Stimulated activated CD8-positive, alpha-beta memory T cell treated with anti-CD3 and anti-CD28 coated beads, Interleukin-12 subunit alpha, Interleukin-12 subunit beta, amount 100 ng/mL, for 4 hours (primary cell): ENCODE results near the gene ACOT13.
"Not testable (repeated sequence)": the region's sequence is repeated elsewhere in the genome, so short reads cannot be mapped to it uniquely, and the experiment has no call there.

ENCODE experiments used
- DNase-seq: peaks from one replicate; pipeline ENCODE4 v3.0.0-alpha.2; 2020; ENCODE audit warnings: low read depth

Gene ACOT13

GRCh38 chr6:24662236-24662635 lies 4.6 kb upstream of the ACOT13 start:
- no peak for DNase-seq

- DNase-seq: no peak
These were observed 3.7 kb upstream of the ACOT13 start for GRCh38 chr6:24663189-24663588.

GRCh38 chr6:24664046-24664987 lies 2.6 kb upstream of the ACOT13 start:
- no peak for DNase-seq

DNA sequence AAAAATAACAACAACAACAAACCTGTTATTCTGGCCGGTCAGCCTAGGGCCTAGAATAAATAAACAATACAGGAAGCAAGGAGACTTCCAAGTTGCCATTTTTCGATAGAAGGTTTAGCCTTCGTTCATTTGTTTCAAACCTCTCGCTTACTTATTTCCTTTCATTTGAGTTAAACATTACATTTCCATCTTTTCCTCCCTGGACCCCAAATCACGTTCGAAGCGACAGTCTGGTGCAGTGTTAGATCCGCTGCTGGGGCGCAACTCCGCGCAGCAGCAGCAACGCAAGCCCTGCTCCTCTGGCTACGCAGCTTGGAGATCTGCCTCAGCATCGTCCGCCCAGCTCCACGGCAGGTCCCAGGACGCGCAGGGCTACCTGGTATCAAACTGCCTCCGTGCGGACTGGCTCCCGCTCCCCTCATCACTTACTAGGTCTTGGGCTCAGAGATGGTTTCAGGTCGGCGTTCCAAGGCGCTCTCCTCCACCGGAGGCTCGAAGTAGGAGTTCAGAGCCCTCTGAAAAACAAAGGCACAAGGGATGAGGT lies 708 bp upstream of the ACOT13 start:
- peak; percentile 28 for DNase-seq

DNA sequence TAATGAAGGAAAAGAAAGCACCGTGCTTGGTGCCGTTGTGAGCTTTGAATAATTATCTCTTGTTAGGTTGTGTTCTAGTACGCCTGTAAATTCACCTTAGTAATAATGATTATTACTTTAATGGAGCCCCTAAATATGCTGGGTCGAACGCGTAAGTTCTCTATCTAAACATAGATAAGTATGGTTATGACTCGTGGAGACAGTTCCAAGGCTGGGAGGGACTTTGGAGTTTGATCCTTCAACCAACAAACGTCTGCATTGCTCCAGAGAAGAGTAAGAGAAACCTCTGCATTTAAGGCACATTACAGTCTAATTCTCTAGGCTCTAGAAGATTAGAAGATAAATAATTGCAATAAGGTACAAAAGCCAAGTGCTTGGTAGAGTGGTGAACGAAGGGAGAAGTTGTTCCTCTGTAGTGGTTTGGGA lies 514 bp downstream of the ACOT13 start:
- no peak for DNase-seq

DNA sequence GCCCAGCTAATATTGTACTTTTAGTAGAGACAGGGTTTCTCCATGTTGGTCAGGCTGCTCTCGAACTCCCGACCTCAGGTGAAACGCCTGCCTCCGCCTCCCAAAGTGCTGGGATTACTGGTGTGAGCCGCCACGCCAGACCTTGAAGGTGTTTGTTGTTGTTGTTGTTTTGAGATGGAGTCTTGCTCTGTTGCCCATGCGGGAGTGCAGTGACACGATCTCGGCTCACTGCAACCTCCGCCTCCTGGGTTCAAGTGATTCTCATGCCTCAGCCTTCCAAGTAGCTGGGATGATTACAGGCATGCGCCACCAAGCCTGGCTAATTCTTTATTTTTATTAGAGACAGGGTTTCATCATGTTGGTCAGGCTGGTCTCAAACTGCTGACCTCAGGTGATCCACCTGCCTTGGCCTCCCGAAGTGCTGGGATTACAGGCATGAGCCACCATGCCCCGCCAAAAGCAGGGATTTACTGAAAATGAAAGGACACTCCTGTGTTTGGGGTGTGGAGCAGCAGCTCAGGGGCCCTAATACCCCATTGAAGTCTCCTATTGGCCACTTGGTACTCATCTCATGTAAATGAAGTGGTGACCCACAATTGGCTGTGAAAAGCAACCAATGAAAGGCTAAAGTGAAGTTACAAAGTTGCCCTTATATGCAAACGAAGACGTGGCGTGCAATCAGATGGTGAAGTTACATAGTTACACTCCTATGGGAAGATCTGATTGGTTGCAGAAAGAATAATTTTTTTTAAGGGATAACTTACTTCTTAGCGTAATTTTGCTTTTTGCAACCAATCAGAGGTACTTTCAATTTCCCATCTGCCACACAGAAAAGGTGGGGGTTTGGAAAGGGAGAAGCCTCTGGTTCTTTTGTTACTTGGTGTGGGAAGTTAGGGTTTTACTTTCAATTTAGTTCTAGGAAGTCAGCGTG lies 1.5 kb downstream of the ACOT13 start:
- DNase-seq: not testable (repeated sequence)

DNA sequence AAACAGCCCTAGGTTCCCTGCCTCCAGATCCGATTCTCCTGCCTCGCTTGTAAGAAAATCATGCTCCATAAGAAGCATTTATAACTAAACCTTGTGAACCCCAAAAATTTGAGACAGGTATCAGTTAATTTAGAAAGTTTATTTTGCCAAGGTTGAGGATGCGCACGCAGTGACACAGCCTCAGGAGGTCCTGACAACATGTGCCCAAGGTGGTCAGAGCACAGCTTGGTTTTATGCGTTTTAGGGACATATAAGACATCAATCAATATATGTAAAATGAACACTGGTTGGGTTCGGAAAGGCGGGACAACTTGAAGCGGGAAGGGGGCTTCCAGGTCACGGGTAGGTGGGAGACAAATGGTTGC lies 2.1 kb downstream of the ACOT13 start:
- no peak for DNase-seq

DNA sequence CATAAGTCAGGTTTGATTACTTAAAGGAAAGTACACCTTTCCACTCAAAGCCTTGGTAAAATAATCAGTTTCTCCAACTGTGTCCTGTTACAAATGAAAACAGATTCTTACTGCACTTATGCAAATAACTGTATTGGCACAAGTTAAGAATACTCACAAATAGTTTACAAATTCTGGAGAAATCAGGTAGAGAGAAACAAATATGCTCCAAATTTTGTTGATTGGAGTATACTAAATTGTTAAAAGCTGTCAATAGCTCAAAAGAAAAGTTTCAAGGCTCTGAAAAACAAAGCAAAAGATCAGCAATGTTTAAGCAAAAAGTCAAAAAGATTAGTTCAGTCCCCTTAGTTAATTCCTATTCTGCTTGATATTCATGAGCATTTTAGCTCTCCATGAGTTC lies 3.6 kb downstream of the ACOT13 start:
- not testable (repeated sequence) for DNase-seq

- DNase-seq: not testable (repeated sequence)
These were observed 4.2 kb downstream of the ACOT13 start for GRCh38 chr6:24671077-24671476.

- no peak for DNase-seq
These were observed 5.8 kb downstream of the ACOT13 start for GRCh38 chr6:24672620-24673182.

- no peak for DNase-seq
These were observed 6.7 kb downstream of the ACOT13 start for GRCh38 chr6:24673625-24674024.

GRCh38 chr6:24678792-24679352 lies 12.0 kb downstream of the ACOT13 start:
- not testable (repeated sequence) for DNase-seq

DNA sequence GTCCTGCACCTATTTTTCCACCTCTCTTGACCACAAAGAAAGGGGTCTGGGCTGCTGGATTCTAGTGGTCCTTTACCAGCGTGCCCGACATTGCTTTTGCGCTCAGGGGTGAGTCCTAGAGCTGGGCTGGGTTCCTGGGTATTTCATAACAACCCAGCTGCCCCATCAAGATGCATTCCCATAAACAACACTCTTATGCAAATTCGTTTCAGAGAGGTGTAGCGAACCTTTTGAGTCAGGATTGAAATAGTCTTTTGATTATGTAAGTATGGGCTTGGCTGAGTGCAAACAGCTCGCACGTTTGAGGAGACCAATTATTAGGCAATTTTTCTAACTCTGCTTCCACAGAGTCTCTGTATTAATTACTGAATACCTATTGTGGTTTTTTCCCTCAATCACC lies 13.7 kb downstream of the ACOT13 start:
- DNase-seq: no peak

- DNase-seq: no peak
These were observed 16.7 kb downstream of the ACOT13 start for GRCh38 chr6:24683297-24684296.

GRCh38 chr6:24686408-24686807 lies 19.5 kb downstream of the ACOT13 start:
- no peak for DNase-seq

GRCh38 chr6:24686946-24687345 lies 20.1 kb downstream of the ACOT13 start:
- DNase-seq: no peak

DNA sequence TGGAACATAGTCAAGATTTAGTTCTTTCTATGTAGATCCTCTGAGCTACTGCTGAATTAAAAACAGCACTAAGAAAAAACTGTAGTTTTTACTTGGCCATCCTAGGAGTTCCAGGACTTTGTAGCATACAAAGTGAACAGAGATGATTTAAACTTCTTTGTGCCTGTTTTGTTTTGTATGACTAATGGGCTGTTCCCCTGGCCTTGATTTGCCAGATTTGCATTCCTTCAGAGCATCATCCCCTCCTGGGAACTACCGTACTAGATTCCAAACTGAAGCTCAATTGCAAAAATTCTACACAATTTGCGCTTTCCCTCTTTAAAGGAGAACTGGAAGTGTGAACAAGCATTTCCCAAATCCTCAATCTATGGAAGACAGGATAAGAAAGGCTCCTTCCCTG lies 23.1 kb downstream of the ACOT13 start:
- no peak for DNase-seq

GRCh38 chr6:24690593-24690992 lies 23.7 kb downstream of the ACOT13 start:
- DNase-seq: no peak

- DNase-seq: no peak
These were observed 24.7 kb downstream of the ACOT13 start for GRCh38 chr6:24691550-24691949.

DNA sequence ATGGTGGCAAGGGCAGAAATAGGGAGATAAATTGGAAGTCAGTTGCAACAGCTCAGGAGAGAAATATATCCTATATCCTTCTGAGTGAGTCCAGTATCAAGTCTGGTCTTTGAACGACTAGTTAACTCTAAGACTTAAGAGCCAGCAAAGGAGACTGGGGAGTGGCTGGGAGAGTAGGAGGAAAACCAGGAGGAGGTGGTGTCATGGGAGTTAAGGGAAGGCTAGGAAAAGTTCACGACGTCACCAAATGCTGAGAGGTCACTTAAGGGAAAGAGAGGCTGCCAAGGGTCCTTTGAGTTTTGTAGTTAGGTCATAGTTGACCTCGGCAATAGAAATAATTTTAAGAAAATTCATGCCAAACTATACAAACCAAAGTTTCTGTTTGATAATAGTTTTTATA lies 25.1 kb downstream of the ACOT13 start:
- DNase-seq: no peak

DNA sequence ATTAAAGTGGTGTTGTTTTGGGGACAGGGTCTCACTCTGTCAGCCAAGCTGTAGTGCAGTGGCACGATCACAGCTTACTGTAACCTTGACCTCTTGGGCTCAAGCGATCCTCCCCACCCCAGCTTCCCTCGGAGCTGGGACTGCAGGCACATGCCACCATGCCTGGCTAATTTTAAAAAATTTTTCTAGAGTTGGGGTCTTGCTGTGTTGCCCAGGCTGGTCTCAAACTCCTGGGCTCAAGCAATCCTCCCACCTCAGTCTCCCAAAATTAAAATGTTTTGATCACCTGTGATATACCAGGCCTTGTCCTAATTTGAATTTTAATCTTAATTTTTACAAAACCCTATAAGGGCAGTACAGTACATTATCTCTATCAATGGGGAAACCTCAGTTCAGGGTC lies 25.5 kb downstream of the ACOT13 start:
- no peak for DNase-seq
